Lower leg skin (tissue), 3 donors: ENCODE results near the gene RAP1GAP.

Experiments
- CTCF ChIP-seq, 3 donors: fragments of 450-650 bp; IDR thresholded peaks; one replicate each; pipeline ENCODE4 v1.5.1; 2016; ENCODE audit warnings: antibody characterized with exemption in 3 of 3, mild to moderate bottlenecking in 3 of 3, moderate library complexity in 2 of 3
- POLR2A ChIP-seq, 2 donors: fragments of 450-650 bp; IDR thresholded peaks; one replicate each; pipeline ENCODE4 v1.6.1; 2016 to 2017; ENCODE audit warnings: antibody characterized with exemption in 2 of 2, mild to moderate bottlenecking in 1 of 2, moderate library complexity in 1 of 2

- no peak for TF ChIP-seq CTCF (IDR thresholded peaks at IDR 0.05)
- TF ChIP-seq POLR2A (IDR thresholded peaks at IDR 0.05) = no peak
These were observed 30.9 kb upstream of the RAP1GAP start for GRCh38 chr1:21700094-21700493.
